Prostate gland (tissue), 2 donors: ENCODE measurements around the gene BTF3.

ENCODE experiments used
- CTCF ChIP-seq, 4 experiments: fragments of 200-600 bp in 2 of 4; fragments of 450-650 bp in 2 of 4; sonication (generic) in 2 of 4; IDR thresholded peaks; 1 replicate in 3 of 4; 2 replicates in 1 of 4; pipeline ENCODE4 v1.5.1; 2016 to 2019; ENCODE audit warnings: antibody characterized with exemption in 4 of 4, mild to moderate bottlenecking in 2 of 4, moderate library complexity in 2 of 4
- POLR2A ChIP-seq: fragments of 450-650 bp; IDR thresholded peaks from one replicate; pipeline ENCODE4 v1.6.1; 2016; ENCODE audit warnings: antibody characterized with exemption, mild to moderate bottlenecking
- POLR2AphosphoS5 ChIP-seq: sonication (generic); formaldehyde crosslinking; IDR thresholded peaks from one replicate; pipeline ENCODE4 v1.6.1; 2017; ENCODE audit warnings: antibody characterized with exemption

- TF ChIP-seq CTCF (IDR thresholded peaks at IDR 0.05) (no peak), POLR2A (no peak), POLR2AphosphoS5 (no peak)
These were observed 34.1 kb upstream of the BTF3 start for GRCh38 chr5:73464016-73464745.
